ENCODE measurements around the gene TMEM150B.

DNA sequence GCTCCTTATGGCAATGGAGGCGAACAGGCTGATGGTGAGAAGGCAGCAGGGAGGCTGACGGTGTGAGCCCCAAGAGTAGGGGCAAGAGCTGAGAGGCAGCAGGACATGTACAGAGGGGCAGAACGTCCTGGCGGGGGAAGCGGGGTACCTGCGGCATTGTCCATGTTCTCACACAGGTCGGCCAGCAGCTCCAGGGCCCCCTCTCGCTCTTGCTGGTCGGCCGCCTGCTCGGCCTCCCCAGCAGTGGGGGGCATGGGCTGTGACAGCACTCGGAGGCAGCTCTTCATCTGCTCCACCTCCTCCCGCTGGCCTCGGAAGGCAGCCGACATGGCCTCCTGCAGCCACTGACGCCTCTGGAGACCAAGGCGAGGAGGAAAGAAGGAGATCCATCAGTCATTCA lies 47.6 kb downstream of the TMEM150B start:
- TF ChIP-seq TGIF2 (CRISPR knock-in tag; IDR thresholded peaks at IDR 0.05), result no peak
- TF ChIP-seq SIN3A (IDR thresholded peaks at IDR 0.05; ENCODE audit: borderline replicate concordance in 2 of 2, control insufficient read depth in 1 of 2, low read depth in 2 of 2, low read length in 2 of 2), result no peak
- TF ChIP-seq, protein P1, sequence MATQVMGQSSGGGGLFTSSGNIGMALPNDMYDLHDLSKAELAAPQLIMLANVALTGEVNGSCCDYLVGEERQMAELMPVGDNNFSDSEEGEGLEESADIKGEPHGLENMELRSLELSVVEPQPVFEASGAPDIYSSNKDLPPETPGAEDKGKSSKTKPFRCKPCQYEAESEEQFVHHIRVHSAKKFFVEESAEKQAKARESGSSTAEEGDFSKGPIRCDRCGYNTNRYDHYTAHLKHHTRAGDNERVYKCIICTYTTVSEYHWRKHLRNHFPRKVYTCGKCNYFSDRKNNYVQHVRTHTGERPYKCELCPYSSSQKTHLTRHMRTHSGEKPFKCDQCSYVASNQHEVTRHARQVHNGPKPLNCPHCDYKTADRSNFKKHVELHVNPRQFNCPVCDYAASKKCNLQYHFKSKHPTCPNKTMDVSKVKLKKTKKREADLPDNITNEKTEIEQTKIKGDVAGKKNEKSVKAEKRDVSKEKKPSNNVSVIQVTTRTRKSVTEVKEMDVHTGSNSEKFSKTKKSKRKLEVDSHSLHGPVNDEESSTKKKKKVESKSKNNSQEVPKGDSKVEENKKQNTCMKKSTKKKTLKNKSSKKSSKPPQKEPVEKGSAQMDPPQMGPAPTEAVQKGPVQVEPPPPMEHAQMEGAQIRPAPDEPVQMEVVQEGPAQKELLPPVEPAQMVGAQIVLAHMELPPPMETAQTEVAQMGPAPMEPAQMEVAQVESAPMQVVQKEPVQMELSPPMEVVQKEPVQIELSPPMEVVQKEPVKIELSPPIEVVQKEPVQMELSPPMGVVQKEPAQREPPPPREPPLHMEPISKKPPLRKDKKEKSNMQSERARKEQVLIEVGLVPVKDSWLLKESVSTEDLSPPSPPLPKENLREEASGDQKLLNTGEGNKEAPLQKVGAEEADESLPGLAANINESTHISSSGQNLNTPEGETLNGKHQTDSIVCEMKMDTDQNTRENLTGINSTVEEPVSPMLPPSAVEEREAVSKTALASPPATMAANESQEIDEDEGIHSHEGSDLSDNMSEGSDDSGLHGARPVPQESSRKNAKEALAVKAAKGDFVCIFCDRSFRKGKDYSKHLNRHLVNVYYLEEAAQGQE (IDR thresholded peaks at IDR 0.05; ENCODE audit: borderline replicate concordance), result no peak
- TF ChIP-seq, protein P1 (CRISPR knock-in tag; IDR thresholded peaks at IDR 0.05; ENCODE audit: low read depth), result no peak
- no peak for TF ChIP-seq ZNF354B (CRISPR knock-in tag; IDR thresholded peaks at IDR 0.05)
- no peak for TF ChIP-seq ZFX (CRISPR knock-in tag; IDR thresholded peaks at IDR 0.05)
- TF ChIP-seq JUN (IDR thresholded peaks at IDR 0.05; ENCODE audit: borderline replicate concordance, low read depth, low read length), result no peak
- no peak for TF ChIP-seq JUN (CRISPR knock-in tag; IDR thresholded peaks at IDR 0.05; ENCODE audit: borderline replicate concordance)
- TF ChIP-seq, protein P2, sequence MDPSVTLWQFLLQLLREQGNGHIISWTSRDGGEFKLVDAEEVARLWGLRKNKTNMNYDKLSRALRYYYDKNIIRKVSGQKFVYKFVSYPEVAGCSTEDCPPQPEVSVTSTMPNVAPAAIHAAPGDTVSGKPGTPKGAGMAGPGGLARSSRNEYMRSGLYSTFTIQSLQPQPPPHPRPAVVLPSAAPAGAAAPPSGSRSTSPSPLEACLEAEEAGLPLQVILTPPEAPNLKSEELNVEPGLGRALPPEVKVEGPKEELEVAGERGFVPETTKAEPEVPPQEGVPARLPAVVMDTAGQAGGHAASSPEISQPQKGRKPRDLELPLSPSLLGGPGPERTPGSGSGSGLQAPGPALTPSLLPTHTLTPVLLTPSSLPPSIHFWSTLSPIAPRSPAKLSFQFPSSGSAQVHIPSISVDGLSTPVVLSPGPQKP (CRISPR knock-in tag; IDR thresholded peaks at IDR 0.05), result no peak
- no peak for TF ChIP-seq HDAC3 (IDR thresholded peaks at IDR 0.05; ENCODE audit: borderline replicate concordance, partially characterized antibody)
- no peak for TF ChIP-seq HMG20A (CRISPR knock-in tag; conservative IDR thresholded peaks at IDR 0.05)
- TF ChIP-seq, protein P3, sequence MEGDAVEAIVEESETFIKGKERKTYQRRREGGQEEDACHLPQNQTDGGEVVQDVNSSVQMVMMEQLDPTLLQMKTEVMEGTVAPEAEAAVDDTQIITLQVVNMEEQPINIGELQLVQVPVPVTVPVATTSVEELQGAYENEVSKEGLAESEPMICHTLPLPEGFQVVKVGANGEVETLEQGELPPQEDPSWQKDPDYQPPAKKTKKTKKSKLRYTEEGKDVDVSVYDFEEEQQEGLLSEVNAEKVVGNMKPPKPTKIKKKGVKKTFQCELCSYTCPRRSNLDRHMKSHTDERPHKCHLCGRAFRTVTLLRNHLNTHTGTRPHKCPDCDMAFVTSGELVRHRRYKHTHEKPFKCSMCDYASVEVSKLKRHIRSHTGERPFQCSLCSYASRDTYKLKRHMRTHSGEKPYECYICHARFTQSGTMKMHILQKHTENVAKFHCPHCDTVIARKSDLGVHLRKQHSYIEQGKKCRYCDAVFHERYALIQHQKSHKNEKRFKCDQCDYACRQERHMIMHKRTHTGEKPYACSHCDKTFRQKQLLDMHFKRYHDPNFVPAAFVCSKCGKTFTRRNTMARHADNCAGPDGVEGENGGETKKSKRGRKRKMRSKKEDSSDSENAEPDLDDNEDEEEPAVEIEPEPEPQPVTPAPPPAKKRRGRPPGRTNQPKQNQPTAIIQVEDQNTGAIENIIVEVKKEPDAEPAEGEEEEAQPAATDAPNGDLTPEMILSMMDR (IDR thresholded peaks at IDR 0.05 in 2 of 3, conservative IDR thresholded peaks at IDR 0.05 in 1 of 3; ENCODE audit: insufficient read depth in 2 of 3, low read depth in 1 of 3, low read length in 3 of 3), result no peak
- TF ChIP-seq RFX1 (IDR thresholded peaks at IDR 0.05), result no peak

Data from K562 (cell line).